GM18951 (cell line): ENCODE results near the gene PTPRN2.
"Not testable (repeated sequence)": the region's sequence is repeated elsewhere in the genome, so short reads cannot be mapped to it uniquely, and the experiment has no call there.

Experiments used
- POLR2A ChIP-seq: IDR thresholded peaks from 4 replicates; pipeline ENCODE4 v1.6.1; 2011; ENCODE audit warnings: mild to moderate bottlenecking; ENCODE audit not compliant: insufficient read length, insufficient read depth; ENCODE audit errors: extremely low read depth
- in situ Hi-C: fragments of 300-500 bp; cut with MboI; formaldehyde crosslinking; loops from one replicate; pipeline ENCODE4 v1.12.0; 2022; ENCODE audit warnings: low sequenced_read_pairs, mixed read lengths, inconsistent platforms; ENCODE audit not compliant: unreplicated experiment

PTPRN2 gene

GRCh38 chr7:158382363-158383254 lies 205.0 kb downstream of the PTPRN2 start:
- no peak for TF ChIP-seq POLR2A

DNA sequence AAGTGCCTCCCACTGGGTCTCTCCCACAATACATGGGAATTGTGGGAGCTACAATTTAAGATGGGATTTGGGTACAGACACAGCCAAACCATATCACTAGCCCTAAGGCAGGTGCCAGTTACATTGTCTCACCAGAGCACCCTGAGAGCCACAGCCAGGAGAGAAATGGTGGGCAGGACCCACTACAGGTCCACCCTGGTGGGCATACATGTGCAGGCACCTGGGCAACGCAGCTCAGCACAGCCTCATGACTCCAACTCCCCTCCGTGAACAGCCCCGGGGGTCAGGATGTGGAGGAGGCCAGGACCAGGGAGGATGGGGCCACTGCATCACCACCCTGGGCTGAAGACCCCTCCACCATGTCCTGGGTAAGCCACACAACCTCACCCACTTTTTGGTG lies 205.7 kb downstream of the PTPRN2 start:
- TF ChIP-seq POLR2A = no peak
- in situ Hi-C loops = no loop called here

More at GRCh38 chr7:158382363-158383254, 205.0 kb downstream of the PTPRN2 start:
- in situ Hi-C loops = no loop called here

DNA sequence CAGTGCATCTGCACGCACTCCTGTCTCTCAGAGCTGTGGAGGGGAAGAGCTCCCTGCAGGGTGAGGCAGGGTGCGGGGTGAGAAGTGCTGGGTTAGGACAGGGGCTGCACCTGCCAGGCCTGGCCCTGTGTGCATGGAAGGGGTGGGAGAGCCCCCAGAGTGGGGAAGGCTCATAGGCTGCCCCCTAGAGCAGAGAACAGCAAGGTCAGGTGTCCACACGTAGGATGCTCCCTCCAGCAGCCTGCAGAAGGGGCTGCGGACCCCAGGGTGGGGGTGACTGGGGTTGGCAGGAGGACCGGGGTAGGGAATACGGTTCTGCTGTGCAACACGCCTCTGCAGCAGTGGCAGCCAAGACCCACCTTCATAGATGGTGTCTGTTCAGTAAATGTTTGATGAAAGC lies 208.6 kb downstream of the PTPRN2 start:
- in situ Hi-C loops = no loop called here
- TF ChIP-seq POLR2A = no peak

DNA sequence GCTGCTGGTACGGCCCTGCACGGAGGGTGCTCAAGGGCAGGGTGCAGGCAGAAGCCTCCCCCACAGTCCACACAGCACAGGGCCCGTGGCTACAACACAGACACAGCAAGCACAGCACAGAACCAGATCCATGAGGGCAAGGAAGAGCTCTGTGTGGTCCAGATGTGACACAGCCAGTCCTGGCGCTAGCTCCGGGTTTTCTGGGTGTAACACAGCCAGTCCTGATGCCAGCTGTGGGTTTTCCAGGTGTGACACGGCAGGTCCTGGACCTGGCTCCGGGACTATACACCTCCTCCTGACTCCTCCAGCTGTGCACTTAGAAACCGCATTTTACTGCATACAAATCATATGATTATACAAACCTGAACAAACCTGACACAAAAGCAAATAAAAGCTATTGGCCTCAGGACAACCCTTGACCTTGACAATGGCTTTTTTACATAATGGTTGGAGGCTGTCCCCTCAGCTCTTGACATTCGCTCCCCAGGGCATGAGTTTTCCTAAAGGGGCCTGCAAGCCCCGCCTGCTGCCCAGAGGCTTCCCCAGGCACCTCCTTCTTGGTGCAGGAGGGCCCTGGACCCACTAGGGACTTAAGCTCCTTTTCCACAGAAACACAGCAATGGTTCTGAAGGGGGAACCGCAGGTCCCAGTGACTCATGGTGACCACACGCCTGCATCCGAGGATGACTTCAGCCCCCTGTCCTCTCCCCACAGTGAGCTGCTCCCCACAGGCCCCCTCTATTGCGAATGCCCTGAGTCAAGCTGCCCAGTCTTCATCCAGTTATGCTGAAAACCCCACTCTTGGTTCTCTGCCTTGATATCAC lies 209.6 kb downstream of the PTPRN2 start:
- no peak for TF ChIP-seq POLR2A
- in situ Hi-C loops = no loop called here

- in situ Hi-C loops = not testable (repeated sequence)
Measured at GRCh38 chr7:158376839-158377186, 210.8 kb downstream of the PTPRN2 start.

DNA sequence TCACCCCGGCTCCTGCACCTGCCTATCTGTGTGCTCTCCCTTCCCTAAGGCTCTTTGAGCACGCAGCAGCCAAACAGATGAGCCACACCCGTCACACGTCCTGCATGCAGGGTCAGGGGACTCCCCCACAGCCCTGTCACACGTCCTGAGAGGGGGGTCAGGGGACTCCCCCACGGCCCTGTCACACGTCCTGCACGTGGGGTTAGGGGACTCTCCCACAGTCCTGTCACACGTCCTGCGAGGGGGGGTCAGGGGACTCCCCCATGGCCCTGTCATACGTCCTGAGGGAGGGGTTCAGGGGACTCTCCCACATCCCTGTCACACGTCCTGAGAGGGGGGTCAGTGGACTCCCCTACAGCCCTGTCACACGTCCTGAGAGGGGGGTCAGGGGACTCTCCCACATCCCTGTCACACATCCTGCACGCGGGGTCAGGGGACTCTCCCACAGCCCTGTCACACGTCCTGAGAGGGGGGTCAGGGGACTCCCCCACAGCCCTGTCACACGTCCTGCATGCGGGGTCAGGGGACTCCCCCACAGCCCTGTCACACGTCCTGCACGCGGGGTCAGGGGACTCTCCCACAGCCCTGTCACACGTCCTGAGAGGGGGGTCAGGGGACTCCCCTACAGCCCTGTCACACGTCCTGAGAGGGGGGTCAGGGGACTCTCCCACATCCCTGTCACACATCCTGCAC lies 211.3 kb downstream of the PTPRN2 start:
- in situ Hi-C loops = not testable (repeated sequence)

- TF ChIP-seq POLR2A = no peak
- in situ Hi-C loops = no loop called here
Measured at GRCh38 chr7:158375034-158375433, 212.6 kb downstream of the PTPRN2 start.

DNA sequence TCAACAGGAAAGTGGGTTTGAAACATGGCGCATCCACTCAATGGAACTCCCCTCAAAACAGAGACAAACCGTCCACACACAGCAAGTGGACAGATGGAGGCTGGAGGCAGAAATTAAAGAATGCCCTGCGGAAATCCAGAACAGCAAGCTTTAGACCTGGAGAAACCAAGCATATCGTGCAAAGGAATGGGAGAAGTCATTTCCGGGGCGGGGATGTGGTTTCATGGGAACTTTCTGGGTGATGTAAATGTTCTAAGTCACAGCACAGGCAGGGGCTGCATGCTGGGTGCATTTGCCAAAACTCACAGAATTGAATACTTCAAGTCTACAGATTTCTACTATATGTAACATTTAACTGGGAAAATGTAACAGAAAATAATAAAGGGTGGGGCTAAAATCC lies 213.0 kb downstream of the PTPRN2 start:
- in situ Hi-C loops = no loop called here
- TF ChIP-seq POLR2A = no peak

DNA sequence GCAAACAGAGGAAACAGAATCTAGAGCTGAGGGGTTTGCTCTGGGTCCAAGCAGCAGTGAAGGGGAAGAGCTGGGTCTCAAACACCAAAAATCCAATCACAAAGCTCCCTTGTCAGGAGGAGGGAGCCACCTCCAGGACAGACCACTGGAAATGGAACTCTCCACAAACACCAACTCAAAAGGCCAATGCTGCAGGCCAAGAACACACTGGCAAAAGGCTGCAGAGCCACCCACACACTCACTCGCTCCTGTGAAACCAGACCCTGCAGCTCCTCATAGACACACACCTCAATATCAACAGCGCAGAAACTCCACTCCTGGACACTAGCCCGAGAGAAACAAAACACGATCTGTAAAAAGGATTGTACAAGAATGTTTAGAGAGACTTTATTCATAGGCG lies 213.5 kb downstream of the PTPRN2 start:
- in situ Hi-C loops = no loop called here
- TF ChIP-seq POLR2A = no peak

GRCh38 chr7:158373476-158374133 lies 214.0 kb downstream of the PTPRN2 start:
- no peak for TF ChIP-seq POLR2A
- in situ Hi-C loops = no loop called here

DNA sequence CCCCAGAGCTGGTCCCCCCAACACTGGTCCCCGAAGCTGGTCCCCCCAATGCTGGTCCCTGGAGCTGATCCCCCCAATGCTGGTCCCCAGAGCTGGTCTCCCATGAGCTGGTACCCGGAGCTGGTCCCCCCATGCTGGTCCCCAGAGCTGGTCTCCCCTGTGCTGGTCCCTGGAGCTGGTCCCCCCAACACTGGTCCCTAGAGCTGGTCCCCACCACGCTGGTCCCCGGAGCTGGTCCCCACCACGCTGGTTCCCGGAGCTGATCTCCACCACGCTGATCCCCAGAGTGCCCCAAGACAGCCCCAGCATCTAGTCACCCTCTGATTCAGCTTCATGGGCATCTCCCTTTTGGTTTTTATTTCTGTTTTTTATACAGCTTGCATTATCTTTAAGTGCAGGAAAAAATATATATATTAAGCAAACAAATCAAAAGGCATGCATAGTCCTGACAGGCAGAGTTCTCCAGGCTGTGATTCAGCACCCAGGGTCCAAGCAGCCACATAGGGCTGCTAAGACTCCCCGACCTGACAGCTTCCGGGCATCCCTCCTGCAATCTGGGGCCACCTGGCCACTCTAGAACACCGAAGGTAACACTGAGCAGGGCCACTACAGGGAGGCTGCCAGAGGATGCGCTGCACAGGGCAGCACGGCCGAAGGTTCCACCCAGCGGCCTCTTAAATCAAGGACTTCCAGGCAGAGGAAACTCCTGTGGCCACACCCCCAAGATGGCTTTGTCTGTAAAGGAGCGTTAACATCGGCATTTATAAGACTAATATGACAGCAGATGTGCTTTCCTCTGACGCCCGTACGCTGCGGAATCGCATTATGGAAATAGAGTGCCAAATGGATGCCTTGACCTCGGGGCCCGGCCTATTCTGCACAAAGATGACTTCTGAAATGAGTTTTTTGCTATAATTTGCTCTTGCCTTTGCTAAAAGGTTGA lies 215.0 kb downstream of the PTPRN2 start:
- in situ Hi-C loops = no loop called here

DNA sequence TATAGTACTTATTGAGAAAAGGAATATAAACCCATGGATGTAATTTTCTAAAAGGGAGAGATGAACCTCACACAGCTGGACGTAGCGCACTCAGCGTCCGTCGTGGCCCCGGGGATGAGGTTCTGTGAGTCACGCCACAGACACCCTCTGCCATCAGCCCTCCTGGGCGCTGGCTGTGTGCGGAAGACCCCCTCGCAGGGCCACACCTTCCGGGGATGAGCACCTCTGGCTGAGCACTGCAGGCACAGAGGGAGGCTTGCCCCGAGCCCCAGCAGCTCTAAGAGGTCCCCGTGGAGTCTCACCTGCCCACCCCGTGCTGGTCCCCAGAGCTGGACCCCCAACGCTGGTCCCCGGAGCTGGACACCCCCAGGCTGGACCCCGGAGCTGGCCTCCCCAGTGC lies 215.8 kb downstream of the PTPRN2 start:
- in situ Hi-C loops = no loop called here
- TF ChIP-seq POLR2A = no peak

More for the DNA sequence above, 215.0 kb downstream of the PTPRN2 start:
- no peak for TF ChIP-seq POLR2A
